GM21528 (cell line): ENCODE data around the gene CSK.
"Not testable (repeated sequence)": the region's sequence is repeated elsewhere in the genome, so short reads cannot be mapped to it uniquely, and the experiment has no call there.

Source experiments
- ATAC-seq: cut with Tn5 transposase; IDR thresholded peaks from one replicate; pipeline ENCODE4 v1.9.1; 2021; ENCODE audit warnings: mild to moderate bottlenecking, moderate library complexity; ENCODE audit not compliant: unreplicated experiment, low FRiP score

CSK gene

DNA sequence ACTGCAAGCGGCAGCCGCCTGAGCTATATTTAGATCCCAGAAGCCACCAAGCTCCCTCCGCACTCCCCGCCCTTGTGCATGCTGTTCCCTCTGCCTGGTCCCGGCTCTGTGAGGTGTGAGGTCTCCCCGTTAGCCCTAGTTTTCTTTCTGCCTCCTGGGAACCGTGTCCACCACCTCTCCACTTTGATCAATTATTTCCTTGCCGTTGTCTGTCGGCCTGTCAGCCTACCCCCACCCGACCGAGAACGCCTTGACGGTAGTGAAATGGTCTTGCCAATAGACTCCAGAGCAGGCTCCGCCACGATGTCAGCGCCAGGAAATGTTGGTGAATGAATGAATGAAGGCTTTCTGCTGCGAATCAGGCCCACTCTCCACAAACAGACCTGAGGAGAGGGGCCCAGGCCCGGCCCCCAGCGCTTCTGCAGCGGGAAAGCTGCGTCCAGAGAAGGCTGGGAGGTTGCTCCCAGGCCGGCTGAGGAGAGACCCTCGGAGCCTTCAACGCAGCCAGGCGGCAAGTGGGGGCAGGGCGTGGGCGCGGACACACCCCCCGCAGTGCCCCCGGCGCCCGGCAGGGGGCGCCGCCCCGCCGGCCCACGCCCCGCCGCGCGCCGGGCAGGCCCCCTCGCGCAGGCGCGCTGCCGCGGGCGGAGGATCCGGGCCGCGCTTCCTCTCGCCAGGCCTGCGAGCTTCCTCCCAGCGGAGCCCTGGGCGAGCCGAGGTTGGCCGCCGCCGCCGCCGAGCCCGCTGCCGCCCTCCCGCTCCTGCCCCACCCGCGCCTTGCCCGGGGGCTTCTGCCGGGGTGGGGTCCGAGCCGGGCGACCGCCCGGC lies at the start of gene CSK:
TSS of gene CSK (plus strand) at position 650 of the 828 bp plus-strand sequence. CDS start 16,218 bp downstream, outside the sequence.
- peak; percentile 39 for ATAC-seq

DNA sequence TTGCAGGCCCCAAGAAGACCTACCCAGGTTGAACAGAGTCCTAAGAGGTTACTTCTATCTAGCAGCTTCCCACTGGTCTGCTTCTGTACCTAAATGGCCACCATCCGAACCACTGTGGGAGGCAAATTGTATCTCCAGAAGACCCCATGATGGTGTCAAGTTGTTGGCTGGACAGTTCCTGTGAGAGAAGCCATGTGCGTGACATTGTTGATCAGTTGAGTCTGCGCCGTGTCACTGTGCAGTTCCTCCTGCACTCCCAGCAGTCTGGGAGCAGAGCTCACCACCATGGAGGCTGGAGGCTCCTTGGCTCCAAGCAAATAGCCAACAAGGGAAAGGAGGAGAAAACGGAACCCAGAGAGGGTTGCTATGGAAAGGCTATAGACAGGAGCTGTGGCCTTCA lies 49.0 kb upstream of the CSK start:
- ATAC-seq = no peak

DNA sequence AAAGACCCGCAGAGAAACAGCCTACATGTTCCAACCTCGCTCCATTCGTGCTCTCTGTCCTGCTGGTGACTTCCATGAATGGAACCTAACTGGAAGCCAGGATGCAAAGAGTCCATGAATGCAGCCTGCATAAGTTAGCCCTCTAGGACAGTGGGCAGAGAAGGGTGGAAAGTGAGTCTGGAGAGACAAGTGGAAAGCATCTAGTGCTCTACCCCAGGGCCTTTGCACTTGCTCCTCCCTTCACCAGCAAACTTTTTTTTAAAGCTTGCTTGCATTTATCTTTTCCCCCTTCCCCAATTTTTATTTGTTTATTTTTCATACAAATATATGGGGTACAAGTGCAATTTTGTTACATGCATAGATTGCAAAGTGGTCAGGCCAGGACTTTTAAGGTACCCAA lies 48.6 kb upstream of the CSK start:
- ATAC-seq = no peak

DNA sequence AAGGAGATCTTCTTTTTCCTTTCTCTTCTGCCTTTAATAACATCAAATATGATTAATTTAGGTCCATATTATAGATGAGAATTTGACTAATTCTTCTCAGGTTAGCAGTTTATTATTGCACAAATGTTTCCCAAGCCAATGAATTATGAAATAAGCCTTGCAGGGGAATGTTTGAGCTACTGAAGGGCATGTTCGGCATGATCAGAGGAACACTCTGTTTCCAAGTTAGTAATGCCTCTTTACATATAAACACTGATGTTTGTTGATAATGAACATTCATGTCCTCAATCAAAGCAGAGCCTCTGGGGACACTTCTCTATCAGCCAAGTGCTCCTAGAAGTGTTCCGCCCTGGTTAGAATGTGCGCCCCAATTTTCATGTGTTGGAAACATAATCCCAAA lies 46.6 kb upstream of the CSK start:
- ATAC-seq = no peak

DNA sequence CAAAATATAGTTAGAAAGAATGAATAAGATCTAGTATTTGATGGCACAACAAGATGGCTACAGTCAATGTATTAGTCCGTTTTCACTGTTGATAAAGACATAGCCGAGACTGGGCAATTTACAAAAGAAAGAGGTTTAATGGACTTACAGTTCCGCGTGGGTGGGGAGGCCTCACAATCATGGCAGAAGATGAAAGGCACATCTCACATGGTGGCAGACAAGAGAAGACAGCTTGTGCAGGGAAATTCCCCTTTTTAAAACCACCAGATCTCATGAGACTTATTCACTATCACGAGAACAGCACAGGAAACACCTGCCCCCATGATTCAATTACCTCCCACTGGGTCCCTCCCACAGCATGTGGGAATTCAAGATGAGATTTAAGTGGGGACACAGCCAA lies 43.6 kb upstream of the CSK start:
- ATAC-seq = not testable (repeated sequence)

DNA sequence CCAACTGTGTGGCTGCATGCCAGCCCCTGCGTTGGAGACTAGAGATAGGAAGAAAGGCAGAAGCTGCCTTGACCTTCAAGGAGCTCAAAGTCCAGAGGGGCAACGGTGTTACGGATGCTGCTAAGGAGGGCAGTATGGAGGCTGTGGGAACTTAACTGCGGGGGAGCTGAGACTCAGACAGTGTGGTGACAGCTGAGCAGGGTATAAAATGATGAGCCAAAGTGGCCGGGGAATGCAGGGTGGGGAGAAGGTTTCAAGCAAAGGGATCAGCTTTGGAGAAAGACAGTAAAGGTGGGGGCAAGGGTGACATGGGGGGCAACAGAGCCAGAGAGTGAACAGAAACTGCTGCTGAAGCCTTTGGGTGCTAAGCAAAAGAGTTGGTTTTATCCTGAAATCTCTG lies 39.5 kb upstream of the CSK start:
- ATAC-seq = no peak

DNA sequence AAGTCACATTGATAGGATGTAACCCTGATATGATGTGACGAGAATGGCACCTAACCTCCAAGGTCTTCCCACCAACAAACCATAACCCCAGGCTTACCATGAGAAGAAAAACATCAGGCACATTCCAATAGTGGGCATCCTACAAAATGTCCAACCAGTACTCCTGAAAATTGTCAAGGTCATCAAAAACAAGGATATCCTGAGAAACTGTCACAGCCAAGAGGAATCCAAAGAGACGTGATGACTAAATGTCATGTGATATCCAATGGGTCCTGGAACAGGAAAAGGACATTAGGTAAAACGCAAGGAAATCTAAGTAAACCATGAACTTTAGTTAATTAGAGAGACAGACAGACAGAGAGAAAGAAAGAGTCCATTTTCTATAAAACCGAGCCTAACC lies 35.5 kb upstream of the CSK start:
- no peak for ATAC-seq

DNA sequence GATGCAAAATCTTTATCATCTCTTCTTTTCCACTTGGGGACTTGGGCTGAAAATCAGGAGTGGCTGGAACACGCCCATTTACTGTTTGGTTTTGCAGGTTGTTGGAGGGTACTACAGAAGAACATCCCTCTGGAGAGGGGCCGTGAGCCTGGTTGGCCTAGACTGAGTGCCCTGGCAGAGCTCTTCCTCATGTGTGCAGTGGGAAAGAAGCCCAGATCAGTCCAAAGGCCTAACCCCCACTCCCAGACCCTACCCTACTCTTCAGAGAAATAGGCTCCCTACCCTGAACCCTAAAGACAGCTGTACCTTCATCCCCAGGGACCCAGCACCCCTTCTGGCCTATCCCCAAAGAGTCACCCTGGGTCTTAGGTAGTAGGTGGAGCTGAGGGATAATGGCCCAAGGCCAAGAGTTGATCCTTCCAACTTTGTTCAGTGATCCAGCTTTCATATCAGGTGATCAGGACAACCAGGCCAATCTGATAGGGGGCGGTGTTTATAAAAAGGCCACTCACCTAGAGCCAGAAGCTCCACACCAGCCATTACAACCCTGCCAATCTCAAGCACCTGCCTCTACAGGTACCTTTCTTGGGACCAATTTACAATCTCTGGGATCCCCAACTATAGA lies 33.4 kb upstream of the CSK start, which contains the start of gene CYP1A2:
TSS of gene CYP1A2 (plus strand) at position 524 of the 625 bp plus-strand sequence. CDS start 894 bp downstream, outside the sequence.
- ATAC-seq = no peak

DNA sequence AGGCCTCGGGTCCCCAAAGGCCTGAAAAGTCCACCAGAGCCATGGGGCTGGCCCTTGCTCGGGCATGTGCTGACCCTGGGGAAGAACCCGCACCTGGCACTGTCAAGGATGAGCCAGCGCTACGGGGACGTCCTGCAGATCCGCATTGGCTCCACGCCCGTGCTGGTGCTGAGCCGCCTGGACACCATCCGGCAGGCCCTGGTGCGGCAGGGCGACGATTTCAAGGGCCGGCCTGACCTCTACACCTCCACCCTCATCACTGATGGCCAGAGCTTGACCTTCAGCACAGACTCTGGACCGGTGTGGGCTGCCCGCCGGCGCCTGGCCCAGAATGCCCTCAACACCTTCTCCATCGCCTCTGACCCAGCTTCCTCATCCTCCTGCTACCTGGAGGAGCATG lies 32.0 kb upstream of the CSK start:
- ATAC-seq = no peak

DNA sequence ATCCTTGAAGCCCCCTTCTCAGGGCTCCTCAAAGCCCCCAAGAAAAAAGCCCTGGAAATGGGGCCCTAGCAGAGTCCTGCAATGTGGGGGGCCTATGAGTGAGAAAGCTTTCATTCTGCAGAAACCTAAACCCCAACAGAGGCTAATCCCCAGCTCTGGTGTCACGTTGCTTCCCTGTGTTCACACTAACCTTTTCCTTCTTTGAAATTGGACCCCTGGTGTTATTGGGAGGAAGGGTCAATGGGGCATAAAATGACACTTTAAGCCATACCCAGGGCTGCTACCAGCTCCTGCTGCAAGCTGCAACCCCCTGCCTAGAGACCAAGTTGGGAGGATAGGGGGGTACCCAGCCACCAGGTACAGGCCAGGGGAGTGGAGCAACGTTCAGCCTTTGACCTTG lies 31.1 kb upstream of the CSK start:
- ATAC-seq = no peak

DNA sequence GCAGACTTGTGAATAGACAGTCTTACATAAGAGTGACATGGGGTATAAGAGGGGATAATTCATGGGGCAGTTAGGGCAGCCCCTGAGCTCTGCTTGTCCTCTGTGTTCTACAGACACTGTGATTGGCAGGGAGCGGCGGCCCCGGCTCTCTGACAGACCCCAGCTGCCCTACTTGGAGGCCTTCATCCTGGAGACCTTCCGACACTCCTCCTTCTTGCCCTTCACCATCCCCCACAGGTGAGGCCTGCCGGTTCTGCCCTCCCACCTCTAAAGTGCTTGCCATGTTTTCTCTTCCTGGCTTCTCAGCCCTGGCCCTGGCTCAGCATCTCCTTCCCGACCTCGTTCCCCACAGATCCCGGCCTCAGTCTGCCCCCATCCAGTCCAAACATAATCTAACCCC lies 29.9 kb upstream of the CSK start:
- ATAC-seq = no peak

DNA sequence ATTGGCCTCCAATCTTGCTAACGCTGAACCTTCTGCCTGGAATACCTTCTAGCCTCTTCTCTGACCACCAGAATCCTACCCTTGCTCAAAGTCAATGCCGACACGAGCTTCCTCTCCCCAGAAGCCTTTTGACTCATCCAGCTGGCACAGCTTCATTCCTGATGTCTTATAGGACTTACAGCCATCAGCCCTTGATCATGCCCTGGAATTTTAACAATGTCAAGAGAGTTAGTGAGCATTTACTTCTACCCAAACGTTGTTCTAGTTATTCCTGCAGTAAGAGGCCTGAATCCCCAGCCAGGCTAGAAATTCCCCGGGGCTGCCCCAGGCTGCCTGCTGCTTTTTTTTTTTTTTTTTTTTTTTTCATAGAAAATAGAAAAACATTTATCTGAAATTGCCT lies 29.3 kb upstream of the CSK start:
- no peak for ATAC-seq

DNA sequence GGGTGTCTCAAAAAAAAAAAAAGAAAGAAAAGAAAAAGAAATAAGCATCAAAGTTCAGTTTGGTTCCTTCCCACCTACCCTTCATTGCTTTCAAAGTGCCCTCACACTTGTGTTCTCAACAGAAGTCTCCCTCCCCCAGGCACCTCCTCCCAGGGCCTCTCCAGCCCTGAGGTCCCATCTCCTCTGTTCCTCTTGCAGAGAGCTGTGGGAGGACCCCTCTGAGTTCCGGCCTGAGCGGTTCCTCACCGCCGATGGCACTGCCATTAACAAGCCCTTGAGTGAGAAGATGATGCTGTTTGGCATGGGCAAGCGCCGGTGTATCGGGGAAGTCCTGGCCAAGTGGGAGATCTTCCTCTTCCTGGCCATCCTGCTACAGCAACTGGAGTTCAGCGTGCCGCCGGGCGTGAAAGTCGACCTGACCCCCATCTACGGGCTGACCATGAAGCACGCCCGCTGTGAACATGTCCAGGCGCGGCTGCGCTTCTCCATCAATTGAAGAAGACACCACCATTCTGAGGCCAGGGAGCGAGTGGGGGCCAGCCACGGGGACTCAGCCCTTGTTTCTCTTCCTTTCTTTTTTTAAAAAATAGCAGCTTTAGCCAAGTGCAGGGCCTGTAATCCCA lies 27.2 kb upstream of the CSK start:
- no peak for ATAC-seq

DNA sequence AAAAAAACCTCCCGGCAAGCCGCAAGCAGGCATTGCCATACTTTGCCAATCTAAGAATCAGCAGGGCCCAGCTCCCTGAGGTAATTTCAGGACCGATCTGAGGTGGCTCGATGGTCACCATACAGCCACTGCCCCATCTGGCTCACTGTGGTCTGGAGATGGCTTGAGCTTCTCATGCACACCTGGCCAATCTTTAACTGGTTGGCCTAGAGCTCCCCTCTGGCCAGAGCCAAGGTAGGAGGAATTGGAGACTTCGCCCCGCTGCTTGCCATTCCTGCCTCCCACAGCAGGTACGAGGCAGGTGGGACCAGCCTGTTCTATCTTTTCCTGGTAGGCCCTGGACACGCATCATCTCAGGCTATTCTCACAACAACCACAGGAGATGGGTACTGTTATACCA lies 23.1 kb upstream of the CSK start:
- no peak for ATAC-seq

DNA sequence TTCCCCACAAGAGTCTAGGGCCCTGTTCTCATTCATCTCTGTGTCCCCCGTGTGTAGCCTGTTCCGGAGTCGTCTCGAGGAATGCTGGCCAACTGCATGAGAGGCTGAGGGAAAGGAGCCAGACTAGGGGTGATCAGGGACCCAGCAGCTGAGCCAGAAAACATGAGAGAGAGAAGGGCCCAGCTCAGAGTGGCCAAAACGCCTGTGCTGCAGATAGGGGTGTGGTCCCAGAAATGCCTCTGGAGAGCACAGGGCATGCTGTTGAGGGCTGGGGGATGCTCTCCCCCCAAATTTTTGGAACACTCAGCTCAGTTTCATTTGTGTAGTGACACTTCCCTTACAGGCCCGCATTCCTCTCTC lies 19.1 kb upstream of the CSK start:
- ATAC-seq = no peak

DNA sequence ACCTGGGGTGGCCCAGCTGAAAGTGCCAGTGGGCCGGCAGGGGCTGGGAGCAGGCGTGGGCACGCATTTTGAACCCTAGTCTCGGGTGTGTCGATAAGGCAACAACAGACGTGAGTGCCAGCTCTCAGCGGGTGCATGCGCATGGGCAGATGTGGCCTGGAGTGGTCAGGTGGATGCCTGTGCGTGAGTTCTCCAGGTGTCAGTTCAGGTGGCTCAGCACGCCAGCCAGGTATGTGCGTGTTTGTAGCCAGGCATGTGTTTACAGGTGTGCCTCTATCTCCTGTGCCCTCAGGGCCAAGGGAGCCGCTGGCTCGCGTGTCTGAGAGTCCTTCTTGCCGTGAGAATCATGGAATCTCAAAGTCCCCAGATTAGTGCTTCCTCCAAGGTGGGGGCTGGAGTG lies 18.5 kb upstream of the CSK start:
- no peak for ATAC-seq

DNA sequence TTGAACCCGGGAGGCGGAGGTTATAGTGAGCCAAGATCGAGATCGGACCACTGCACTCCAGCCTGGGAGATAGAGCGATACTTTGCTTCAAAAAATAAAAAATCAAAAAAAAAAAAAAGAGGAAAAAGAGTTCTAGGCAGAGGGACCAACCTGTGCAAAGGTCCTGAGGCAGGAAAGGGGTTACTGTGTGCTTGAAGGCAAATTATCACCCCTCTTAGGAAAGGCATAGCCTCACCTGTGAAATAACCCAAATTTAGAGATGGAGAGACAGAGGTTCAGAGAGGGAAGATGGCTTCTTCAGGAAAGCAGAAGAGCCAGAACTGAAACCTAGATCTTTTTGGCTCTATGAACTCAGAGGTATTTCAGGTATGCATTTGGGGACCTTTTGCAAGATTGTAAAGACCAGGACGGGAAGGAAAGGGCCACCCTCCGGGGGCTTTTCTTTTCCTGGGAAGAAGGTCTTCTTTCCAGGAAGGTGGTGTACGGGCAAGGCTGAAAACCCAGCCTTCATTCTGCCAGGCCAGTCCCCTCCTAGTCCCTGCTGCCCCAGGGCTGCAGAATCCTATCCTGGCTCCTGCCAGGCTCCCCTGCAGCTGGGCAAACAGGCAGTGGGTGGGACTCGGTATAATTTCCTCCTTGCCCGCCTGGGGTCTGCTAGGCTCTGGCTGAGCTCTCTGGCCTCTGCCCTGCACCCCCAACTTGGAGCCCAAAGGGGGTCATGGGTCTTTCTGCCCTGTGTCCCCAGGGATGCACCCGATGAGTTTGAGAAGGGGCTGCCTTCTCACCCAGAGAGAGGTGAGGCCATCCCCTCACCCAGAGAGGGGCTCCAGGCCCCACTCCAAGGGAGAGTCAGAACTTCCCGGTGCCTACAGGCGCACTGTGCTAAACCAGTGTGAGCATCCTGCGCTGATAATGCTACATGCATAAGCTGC lies 14.4 kb upstream of the CSK start:
- ATAC-seq = no peak

DNA sequence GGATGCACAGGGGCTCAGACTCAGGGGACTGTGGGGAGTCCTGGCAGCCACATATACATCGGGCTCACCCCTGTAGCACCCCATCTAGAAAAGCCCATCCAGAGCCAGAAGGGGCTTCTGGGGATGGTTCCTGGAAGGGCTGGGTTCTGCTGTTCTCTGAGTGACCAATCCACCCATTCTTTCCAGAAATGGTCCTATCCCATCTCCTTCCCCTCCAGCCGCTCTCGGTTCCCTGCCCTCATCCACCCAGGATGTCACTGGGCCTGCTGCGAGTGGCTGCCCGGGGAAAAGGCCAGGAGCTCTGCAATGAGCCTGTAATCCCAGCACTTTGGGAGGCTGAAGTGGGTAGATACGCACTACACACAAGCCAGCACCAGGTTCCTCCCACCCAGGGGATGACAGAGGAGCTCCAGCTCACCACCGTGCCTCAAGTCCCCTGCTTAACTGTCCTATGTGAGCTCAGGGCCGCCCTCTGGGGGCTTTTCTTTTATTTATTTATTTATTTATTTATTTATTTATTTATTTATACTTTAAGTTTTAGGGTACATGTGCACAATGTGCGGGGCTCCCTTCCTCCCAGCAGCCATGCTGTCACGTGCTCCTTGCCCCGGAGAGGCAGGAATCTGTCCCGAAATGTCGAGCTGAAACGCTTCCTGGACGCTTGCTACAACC lies 13.6 kb upstream of the CSK start:
- ATAC-seq = no peak

DNA sequence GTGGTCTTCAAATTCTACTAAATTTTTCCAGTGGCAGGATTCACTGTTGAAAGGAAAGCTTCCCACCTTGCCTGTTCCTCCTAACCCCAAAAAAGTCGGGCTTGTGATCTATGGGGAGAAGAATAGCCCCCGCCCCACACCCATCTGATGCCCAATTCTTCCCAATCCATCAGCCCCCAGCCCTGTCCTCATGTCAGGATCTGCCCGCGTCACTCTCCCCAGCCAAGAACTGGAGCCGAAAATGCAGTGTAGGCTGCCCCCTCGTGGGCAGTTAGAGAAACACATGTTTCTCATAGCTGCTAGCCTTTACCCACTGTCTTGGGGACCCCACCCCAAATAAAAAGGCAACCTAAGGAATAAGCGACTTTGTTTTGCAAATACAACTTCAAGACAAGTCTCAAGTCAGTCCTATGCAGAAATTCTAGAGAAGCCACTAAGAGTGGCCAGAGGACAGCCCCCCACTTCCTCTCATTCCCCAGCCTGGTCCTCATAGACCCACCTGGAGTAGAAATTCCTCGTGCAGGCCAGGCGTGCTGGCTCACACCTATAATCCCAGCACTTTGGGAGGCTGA lies 13.0 kb upstream of the CSK start:
- no peak for ATAC-seq
